A549 (cell line): Measurements from ENCODE around the gene COPB1. TPM values are rescaled to one million over a fixed set of nuclear protein-coding genes. Genes with fewer than 3 reads are reported as not detected.

Source experiments
- ATAC-seq, 2 experiments: fragments of 200-7000 bp in 1 of 2; fragments of >200 bp in 1 of 2; cut with Nextera tagmentation in 1 of 2; cut with Tn5 transposase in 1 of 2; 3 replicates each; pipeline versions ENCODE4 v1.8.0 to v1.9.1; 2018 to 2020; ENCODE audit warnings: mild to moderate bottlenecking in 1 of 2, moderate library complexity in 1 of 2
- CTCF ChIA-PET: fragments of 300-600 bp; sonication (Branson Sonifier 250); formaldehyde crosslinking; extraction: SDS; loops from one replicate; lab custom pipeline; 2021; ENCODE audit warnings: antibody characterized with exemption, inconsistent platforms; lab: Yijun Ruan, JAX
- POLR2A ChIA-PET: fragments of 350-600 bp; formaldehyde crosslinking; extraction: SDS; loops from one replicate; lab custom pipeline; 2021; ENCODE audit warnings: antibody characterized with exemption, inconsistent platforms; lab: Yijun Ruan, JAX
- DNase-seq, 2 experiments: peaks; one replicate each; pipeline versions ENCODE4 v3.0.0 to v3.0.0-alpha.2; 2011 to 2016; ENCODE audit warnings: low read depth in 1 of 2, low spot score in 1 of 2
- FAIRE-seq: peaks from 2 replicates; lab custom pipeline; 2011; peaks lifted over from hg19 to GRCh38; lab: Jason Lieb, UNC
- H3K27ac ChIP-seq, 2 experiments: fragments of >200 bp; sonication (Bioruptor Twin); formaldehyde crosslinking; 3 replicates each; pipeline ENCODE4 v1.5.1; 2016 to 2017
- H3K4me1 ChIP-seq: fragments of >200 bp; sonication (Bioruptor Twin); formaldehyde crosslinking; 3 replicates; pipeline ENCODE4 v1.6.1; 2016
- H3K4me2 ChIP-seq: fragments of >200 bp; sonication (Bioruptor Twin); formaldehyde crosslinking; 3 replicates; pipeline ENCODE4 v1.6.1; 2016
- H3K4me3 ChIP-seq: fragments of >200 bp; sonication (Bioruptor Twin); formaldehyde crosslinking; 3 replicates; pipeline ENCODE4 v1.5.1; 2016
- H3K9me3 ChIP-seq: fragments of >200 bp; sonication (Bioruptor Twin); formaldehyde crosslinking; 3 replicates; pipeline ENCODE4 v1.6.1; 2016
- ATOH8 ChIP-seq: fragments of 250-450 bp; sonication (Bioruptor Pico); IDR thresholded peaks from 2 replicates; pipeline ENCODE4 v1.5.0; 2020; ENCODE audit warnings: low read depth, mild to moderate bottlenecking, moderate library complexity
- BHLHE40 ChIP-seq: IDR thresholded peaks from 2 replicates; pipeline ENCODE4 v1.6.1; 2012; ENCODE audit warnings: low read depth, low read length, inconsistent platforms
- CBX8 ChIP-seq: fragments of 200-600 bp; sonication (generic); IDR thresholded peaks from 2 replicates; pipeline ENCODE4 v1.6.1; 2016
- CHD4 ChIP-seq: fragments of 200-600 bp; sonication (generic); IDR thresholded peaks from 2 replicates; pipeline ENCODE4 v1.6.1; 2016; ENCODE audit warnings: antibody characterized with exemption, mild to moderate bottlenecking, borderline replicate concordance
- E2F6 ChIP-seq: IDR thresholded peaks from 2 replicates; pipeline ENCODE4 v1.6.1; 2012; ENCODE audit warnings: low read depth, borderline replicate concordance
- FOSL2 ChIP-seq, 2 experiments: fragments of 450-650 bp in 1 of 2; fragments of >200 bp in 1 of 2; sonication (Bioruptor Twin) in 1 of 2; formaldehyde crosslinking; IDR thresholded peaks; 2 replicates each; pipeline versions ENCODE4 v1.5.0 to v1.6.1; 2016 to 2020; ENCODE audit warnings: mild to moderate bottlenecking in 1 of 2, moderate library complexity in 1 of 2
- GATA3 ChIP-seq: IDR thresholded peaks from 2 replicates; pipeline ENCODE4 v1.6.1; 2012; ENCODE audit warnings: borderline replicate concordance
- HES2 ChIP-seq: fragments of >200 bp; sonication (Bioruptor Twin); formaldehyde crosslinking; IDR thresholded peaks from 2 replicates; pipeline ENCODE4 v1.6.1; 2016
- HOXA7 ChIP-seq: fragments of 250-450 bp; sonication (Bioruptor Pico); IDR thresholded peaks from 2 replicates; pipeline ENCODE4 v1.5.0; 2020; ENCODE audit warnings: mild to moderate bottlenecking, moderate library complexity
- HOXB5 ChIP-seq: fragments of 250-450 bp; sonication (Bioruptor Pico); IDR thresholded peaks from 2 replicates; pipeline ENCODE4 v1.5.0; 2020; ENCODE audit warnings: mild to moderate bottlenecking, moderate library complexity
- JUNB ChIP-seq: fragments of >200 bp; sonication (Bioruptor Twin); formaldehyde crosslinking; IDR thresholded peaks from 2 replicates; pipeline ENCODE4 v1.6.1; 2016
- KDM1A ChIP-seq: fragments of 200-600 bp; sonication (generic); IDR thresholded peaks from 2 replicates; pipeline ENCODE4 v1.6.1; 2016; ENCODE audit warnings: low read depth, mild to moderate bottlenecking
- MAZ ChIP-seq: fragments of 150-350 bp; IDR thresholded peaks from 2 replicates; pipeline ENCODE4 v1.6.1; 2014; ENCODE audit warnings: antibody characterized with exemption, low read depth, low read length, borderline replicate concordance
- MYC ChIP-seq: IDR thresholded peaks from 2 replicates; pipeline ENCODE4 v1.6.1; 2012; ENCODE audit warnings: mild to moderate bottlenecking, inconsistent platforms, low read length, improper control_type of control experiment, borderline replicate concordance
- NR3C1 ChIP-seq: fragments of >200 bp; sonication (Bioruptor Twin); formaldehyde crosslinking; IDR thresholded peaks from 3 replicates; pipeline ENCODE4 v1.6.1; 2017
- POLR2A ChIP-seq: IDR thresholded peaks from 2 replicates; pipeline ENCODE4 v1.6.1; 2012; ENCODE audit warnings: mild to moderate bottlenecking, low read length
- RCOR1 ChIP-seq: fragments of 150-350 bp; IDR thresholded peaks from 2 replicates; pipeline ENCODE4 v1.6.1; 2014; ENCODE audit warnings: antibody characterized with exemption, low read length, low read depth
- RNF2 ChIP-seq: fragments of 200-600 bp; sonication (generic); IDR thresholded peaks from 2 replicates; pipeline ENCODE4 v1.6.1; 2016; ENCODE audit warnings: low read depth, mild to moderate bottlenecking, antibody characterized with exemption, moderate library complexity, borderline replicate concordance
- SMC3 ChIP-seq: fragments of >200 bp; sonication (Bioruptor Twin); formaldehyde crosslinking; IDR thresholded peaks from 3 replicates; pipeline ENCODE4 v1.6.1; 2018; ENCODE audit warnings: inconsistent platforms
- SREBF2 ChIP-seq: fragments of 450-650 bp; IDR thresholded peaks from 2 replicates; pipeline ENCODE4 v1.6.1; 2014; ENCODE audit warnings: mild to moderate bottlenecking, moderate library complexity
- TFCP2L1 ChIP-seq: fragments of 250-450 bp; sonication (Bioruptor Pico); IDR thresholded peaks from 2 replicates; pipeline ENCODE4 v1.5.0; 2021; ENCODE audit warnings: mild to moderate bottlenecking
- USF2 ChIP-seq: fragments of 450-650 bp; IDR thresholded peaks from 2 replicates; pipeline ENCODE4 v1.6.1; 2014; ENCODE audit warnings: antibody characterized with exemption
- ZFP36 ChIP-seq: fragments of 450-650 bp; IDR thresholded peaks from 2 replicates; pipeline ENCODE4 v1.6.1; 2014; ENCODE audit warnings: borderline replicate concordance; ENCODE audit not compliant: partially characterized antibody
- WGBS: methylation state at CpG from one replicate; pipeline ENCODE4 v1.1.6; 2017; ENCODE audit errors: missing lambda C conversion rate; 5-methylcytosine and 5-hydroxymethylcytosine counted together
- polyA plus RNA-seq, 4 experiments: library from polyadenylated mRNA; depleted of rRNA in 3 of 4; stranded (reverse); fragments of >200 nt; fragmentation: RNase III in 1 of 4; extraction: RNeasy Plus Mini Kit Qiagen cat#74134 plus additional on column Dnase treatment in 1 of 4; gene quantifications; 2 replicates in 3 of 4; 3 replicates in 1 of 4; pipeline ENCODE4 v1.2.3, GENCODE V29; 2011 to 2017
- TF ChIP-seq, protein P1 (sequence below): fragments of 250-450 bp; sonication (Bioruptor Pico); IDR thresholded peaks from 2 replicates; pipeline ENCODE4 v1.5.0; 2021; ENCODE audit warnings: mild to moderate bottlenecking, moderate library complexity, borderline replicate concordance
- TF ChIP-seq, protein P2 (sequence below): IDR thresholded peaks from 2 replicates; pipeline ENCODE4 v1.6.1; 2012
- TF ChIP-seq, protein P3 (sequence below): fragments of >200 bp; sonication (Bioruptor Twin); formaldehyde crosslinking; IDR thresholded peaks from 3 replicates; pipeline ENCODE4 v1.6.1; 2016

Gene COPB1
- polyA plus RNA-seq, 2 of the 4 experiments (the other 2 are of a cell fraction): 128 to 232 TPM

DNA sequence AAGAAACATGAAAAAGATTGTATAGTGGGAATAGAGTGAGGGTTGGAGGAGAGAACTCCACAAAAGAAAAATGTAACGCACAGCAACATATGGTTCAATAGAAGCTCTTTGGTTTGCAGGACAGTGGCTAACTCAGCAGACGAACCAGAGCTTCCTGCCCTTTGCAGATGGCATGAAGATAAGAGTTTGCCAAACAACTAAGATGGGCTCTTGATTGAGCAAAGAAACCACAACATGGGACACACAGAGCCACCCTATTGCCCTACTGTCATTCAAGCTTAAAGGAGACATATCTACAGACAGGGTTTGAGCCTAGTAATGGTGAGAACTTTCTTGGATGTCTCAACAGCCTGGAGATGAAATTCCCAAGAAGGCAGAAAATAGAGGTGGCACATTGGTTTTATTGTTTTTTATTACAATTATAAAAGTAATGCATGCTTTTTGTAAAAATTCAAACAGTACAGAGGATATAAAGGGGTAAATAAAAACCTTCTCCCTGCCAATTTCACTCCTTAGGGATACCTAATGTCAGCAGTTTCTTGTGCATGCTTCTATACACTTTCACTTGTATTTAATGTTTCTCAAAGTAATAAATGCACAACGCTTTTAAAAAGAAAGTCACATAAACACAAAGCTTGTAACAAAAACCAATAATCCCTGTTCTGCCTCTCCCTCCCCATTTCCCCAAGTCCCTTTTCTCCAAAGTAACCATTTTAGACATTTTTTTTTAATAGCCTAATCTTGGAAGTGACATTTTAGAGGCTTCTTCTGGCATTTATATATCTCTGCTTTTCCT, 63.7 kb downstream of the COPB1 start:
- Histone ChIP-seq H3K4me2 (no peak overlapping the region), H3K27ac (no peak overlapping the region), H3K4me1 (no peaks in the 10 kb centered on the region), H3K4me3 (no peak overlapping the region), H3K9me3 (no peaks in the 10 kb centered on the region)
- 0 out of 6 replicates have a peak, but pooled peaks of 1 of the 2 experiments have one; percentile 24 for ATAC-seq
- no peak for FAIRE-seq
- WGBS: 83% methylated on average over 3 of the region's 3 CpGs
- ChIA-PET CTCF (interaction anchor here (0.5 to 1.6 kb wide), 6 partner anchors 17 to 150 kb away, joined by 3 to 6 read pairs (median 4); no protein-coding TSS in a partner anchor), POLR2A (no interaction called here)
- no peak for TF ChIP-seq TFCP2L1 (CRISPR knock-in tag)
- TF ChIP-seq MAZ: no peak
- TF ChIP-seq NR3C1: no peak
- TF ChIP-seq RNF2: no peak
- no peak for TF ChIP-seq FOSL2 (IDR thresholded peaks at IDR 0.05)
- no peak for TF ChIP-seq FOSL2 (CRISPR knock-in tag; IDR thresholded peaks at IDR 0.05)
- no peak for TF ChIP-seq E2F6
- no peak for TF ChIP-seq BHLHE40
- TF ChIP-seq CBX8: no peak
- no peak for TF ChIP-seq JUNB
- TF ChIP-seq, protein P1, sequence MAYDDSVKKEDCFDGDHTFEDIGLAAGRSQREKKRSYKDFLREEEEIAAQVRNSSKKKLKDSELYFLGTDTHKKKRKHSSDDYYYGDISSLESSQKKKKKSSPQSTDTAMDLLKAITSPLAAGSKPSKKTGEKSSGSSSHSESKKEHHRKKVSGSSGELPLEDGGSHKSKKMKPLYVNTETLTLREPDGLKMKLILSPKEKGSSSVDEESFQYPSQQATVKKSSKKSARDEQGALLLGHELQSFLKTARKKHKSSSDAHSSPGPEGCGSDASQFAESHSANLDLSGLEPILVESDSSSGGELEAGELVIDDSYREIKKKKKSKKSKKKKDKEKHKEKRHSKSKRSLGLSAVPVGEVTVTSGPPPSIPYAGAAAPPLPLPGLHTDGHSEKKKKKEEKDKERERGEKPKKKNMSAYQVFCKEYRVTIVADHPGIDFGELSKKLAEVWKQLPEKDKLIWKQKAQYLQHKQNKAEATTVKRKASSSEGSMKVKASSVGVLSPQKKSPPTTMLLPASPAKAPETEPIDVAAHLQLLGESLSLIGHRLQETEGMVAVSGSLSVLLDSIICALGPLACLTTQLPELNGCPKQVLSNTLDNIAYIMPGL: no peak
- no peak for TF ChIP-seq RCOR1
- TF ChIP-seq, protein P2, sequence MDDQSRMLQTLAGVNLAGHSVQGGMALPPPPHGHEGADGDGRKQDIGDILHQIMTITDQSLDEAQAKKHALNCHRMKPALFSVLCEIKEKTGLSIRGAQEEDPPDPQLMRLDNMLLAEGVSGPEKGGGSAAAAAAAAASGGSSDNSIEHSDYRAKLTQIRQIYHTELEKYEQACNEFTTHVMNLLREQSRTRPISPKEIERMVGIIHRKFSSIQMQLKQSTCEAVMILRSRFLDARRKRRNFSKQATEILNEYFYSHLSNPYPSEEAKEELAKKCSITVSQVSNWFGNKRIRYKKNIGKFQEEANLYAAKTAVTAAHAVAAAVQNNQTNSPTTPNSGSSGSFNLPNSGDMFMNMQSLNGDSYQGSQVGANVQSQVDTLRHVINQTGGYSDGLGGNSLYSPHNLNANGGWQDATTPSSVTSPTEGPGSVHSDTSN: no peak
- no peak for TF ChIP-seq POLR2A
- TF ChIP-seq SREBF2: no peak
- DNase-seq: no peak

DNA sequence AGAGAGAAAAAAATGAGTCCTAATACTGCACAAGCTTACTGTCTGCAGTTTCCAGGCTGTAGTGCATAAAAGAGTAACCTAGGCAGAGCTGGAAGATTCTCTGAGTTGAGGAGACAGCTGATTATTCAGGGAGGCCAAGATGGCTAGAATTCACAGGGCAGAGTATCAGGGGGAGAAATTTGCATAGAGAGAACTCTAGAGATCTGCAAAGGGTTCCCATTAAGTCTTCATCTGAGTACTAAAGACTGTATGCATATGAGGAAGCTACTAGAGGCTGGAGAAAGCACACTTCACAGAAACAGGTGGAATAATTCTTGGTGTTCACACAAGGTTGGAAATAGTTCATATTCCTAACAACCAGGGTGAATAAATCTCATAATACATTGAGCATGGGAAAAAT, 74.0 kb downstream of the COPB1 start:
- peaks cover 33% of the 10 kb centered on the region for H3K4me1 ChIP-seq
- DNase-seq (no peak), ATAC-seq (no peak), FAIRE-seq (no peak)
- ChIA-PET POLR2A (no interaction called here), CTCF (interaction anchor here (0.7 to 0.8 kb wide), 2 partner anchors 30 to 478 kb away, joined by 3 to 4 read pairs; no protein-coding TSS in a partner anchor)
- H3K4me2 ChIP-seq: no peak overlapping the region
- H3K9me3 ChIP-seq: no peaks in the 10 kb centered on the region
- H3K27ac ChIP-seq: peak overlapping the region in 1 of 2 experiments; percentile 41; a peak in 3 of 6 replicates
- H3K4me3 ChIP-seq: no peak overlapping the region
- TF ChIP-seq ZFP36: no peak
- TF ChIP-seq, protein P3, sequence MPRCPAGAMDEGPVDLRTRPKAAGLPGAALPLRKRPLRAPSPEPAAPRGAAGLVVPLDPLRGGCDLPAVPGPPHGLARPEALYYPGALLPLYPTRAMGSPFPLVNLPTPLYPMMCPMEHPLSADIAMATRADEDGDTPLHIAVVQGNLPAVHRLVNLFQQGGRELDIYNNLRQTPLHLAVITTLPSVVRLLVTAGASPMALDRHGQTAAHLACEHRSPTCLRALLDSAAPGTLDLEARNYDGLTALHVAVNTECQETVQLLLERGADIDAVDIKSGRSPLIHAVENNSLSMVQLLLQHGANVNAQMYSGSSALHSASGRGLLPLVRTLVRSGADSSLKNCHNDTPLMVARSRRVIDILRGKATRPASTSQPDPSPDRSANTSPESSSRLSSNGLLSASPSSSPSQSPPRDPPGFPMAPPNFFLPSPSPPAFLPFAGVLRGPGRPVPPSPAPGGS: no peak
- no peak for TF ChIP-seq GATA3
- TF ChIP-seq MYC: no peak
- TF ChIP-seq HES2: no peak
- no peak for TF ChIP-seq SMC3
- no peak for TF ChIP-seq KDM1A
- TF ChIP-seq HOXB5: no peak
- TF ChIP-seq HOXA7 (CRISPR knock-in tag): no peak
- TF ChIP-seq ATOH8: no peak
- TF ChIP-seq USF2: no peak
- TF ChIP-seq CHD4: no peak
